NCI-H1105 treated with DMSO at 0.1 percent for 48 hours (cell line): ENCODE data around the gene C14orf132.
"Not testable (repeated sequence)": the region's sequence is repeated elsewhere in the genome, so short reads cannot be mapped to it uniquely, and the experiment has no call there.

Experiments used
- DNase-seq: peaks from one replicate; lab custom pipeline; 2025; lab: John Stamatoyannopoulos, UW

C14orf132 gene

DNA sequence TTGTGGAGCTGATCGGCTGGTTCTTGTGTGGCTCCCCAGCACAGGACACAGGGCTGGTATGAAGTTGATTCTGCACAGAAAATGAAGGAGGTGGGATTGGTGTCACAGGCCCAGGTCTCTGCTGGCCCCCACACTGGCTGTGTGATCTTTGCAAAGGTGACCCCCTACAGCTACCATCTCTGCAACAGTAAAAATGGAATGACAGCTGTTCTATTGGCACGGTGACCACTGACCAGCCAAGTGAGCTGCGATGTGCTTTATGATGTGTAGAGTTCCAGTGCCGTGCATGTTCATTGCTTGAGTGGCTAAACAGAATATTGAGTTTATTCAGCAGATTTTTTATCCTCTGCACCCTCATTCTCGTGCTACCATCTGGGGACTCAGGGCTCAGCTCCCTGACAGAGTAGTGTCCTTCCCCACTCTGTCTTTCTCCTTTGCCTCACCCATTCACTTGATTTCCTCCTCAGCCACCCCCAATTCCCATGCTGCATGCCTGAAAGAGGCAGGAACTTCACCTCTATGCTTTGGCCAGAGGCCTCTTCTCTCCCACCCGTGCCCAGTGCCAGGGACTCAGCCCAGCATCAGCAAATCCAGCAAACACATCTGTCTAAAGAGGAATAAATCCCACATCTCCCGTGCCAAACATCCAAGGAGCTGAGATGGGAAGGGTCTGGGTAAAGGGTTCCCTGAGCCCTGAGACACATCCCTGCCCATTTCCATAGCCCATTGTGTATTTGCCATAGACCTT is 21.2 kb downstream of the C14orf132 start:
- DNase-seq = no peak

DNA sequence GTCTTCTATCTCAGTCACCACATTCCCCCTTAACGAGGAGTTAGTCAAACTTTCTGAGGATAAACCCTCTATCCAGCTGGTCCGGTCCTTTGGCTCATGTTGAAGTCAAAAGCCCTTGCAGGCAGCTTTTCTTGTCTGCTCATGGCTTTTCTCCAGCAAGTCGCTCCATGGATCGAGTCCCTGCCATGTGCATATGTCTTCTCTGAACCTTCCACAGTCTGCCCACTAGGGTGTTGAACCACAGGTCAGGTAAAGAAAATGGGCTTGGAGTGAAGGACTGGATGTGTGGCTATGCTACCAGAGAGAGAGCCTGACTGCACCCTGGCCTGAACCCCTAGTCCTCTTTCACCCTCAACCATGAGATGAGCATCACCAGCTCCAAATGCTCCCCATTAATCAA is 22.8 kb downstream of the C14orf132 start:
- DNase-seq = no peak

DNA sequence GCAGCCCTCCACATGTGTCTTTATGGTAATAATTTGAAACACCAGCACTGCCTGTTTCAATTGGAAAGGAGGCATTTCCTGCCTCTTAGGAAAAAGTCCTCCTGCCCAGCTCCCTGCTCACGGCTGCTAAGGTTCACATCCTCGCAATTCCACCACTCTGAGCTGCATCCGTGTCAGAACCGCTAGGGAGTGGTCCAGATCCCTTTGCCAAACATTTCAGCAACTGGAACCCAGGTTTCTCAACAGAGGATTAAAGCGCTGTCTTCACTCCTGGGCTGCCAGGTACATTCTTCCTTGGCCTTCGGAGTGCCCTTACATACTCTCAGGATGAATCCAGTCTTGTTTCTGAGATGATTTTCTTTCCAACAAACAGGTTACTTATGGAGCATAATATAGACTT is 23.3 kb downstream of the C14orf132 start:
- DNase-seq = no peak

DNA sequence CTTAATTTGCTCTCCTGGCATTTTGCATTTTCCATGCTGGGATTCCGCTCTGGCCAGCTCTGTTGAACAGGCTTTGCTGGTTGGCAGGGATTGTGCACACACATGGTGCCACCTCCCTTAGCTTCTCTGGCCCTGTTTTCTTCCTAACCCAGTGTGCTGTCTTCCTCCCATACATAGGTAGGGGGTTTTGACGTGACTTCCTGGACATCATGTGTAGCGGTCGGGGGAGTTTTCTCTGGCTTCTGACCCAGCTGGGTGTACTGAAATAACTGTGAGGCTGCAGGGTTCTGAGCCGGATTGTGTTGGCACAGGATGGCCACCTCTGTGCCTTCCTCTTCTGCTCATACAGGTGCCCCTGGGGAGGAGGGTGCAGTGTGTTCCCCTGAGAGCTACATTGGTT is 25.7 kb downstream of the C14orf132 start:
- no peak for DNase-seq

DNA sequence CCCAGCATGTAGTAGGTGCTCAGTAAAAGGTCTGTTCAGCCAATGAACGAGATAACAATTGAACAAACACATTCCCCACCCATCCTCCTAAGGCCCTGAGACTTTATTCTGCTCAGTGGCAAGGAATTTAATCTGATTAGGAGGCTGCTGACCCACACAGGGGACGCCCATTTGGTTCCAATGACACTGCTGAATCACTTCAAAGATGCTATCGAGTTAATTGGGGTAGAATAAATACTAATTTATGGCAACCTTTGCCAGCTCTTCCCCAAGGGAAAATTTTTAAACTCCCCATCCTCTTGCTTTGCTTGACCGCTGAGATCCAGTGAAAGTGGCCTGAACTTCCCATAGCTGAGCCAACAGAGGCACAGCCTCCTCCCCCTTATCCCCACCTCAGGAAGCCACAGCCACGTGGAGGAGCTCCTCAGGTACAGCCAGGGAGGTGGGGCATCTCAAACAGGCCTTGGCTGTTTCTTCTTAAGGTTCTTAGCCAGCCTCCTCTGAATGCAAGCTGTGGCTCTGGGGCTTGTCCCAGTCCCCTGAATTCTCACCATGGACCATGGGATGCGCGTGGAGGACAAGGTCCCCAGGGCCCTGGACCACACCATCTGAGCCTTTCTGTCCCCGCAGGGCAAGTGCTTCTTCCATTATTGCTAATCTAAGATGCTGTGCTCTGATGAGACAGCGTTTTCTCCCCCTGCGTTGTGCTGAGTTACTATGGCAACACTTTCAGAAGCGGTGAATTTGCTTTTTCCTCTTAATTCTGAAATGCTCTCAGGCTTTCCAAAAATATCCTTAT is 26.7 kb downstream of the C14orf132 start:
- no peak for DNase-seq

DNA sequence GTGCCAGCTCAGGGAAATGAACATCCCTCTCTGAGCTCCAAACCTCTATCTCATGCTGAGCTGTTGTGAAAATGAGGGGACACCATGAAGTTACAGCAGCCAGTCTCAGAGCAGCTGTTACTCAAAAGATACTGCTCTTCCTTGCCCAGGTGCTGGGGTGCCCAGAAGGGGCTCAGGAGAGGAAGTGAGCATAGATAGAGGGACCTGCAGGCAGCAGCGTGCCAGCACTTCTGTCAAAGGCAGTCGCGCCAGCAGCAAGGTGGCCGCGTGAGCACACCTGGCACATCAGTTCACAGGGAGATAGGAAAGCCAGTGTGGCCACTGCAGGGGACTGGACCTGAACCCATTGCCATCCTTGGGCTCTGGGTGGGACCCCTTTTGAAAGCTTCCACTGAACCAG is 27.8 kb downstream of the C14orf132 start:
- no peak for DNase-seq

DNA sequence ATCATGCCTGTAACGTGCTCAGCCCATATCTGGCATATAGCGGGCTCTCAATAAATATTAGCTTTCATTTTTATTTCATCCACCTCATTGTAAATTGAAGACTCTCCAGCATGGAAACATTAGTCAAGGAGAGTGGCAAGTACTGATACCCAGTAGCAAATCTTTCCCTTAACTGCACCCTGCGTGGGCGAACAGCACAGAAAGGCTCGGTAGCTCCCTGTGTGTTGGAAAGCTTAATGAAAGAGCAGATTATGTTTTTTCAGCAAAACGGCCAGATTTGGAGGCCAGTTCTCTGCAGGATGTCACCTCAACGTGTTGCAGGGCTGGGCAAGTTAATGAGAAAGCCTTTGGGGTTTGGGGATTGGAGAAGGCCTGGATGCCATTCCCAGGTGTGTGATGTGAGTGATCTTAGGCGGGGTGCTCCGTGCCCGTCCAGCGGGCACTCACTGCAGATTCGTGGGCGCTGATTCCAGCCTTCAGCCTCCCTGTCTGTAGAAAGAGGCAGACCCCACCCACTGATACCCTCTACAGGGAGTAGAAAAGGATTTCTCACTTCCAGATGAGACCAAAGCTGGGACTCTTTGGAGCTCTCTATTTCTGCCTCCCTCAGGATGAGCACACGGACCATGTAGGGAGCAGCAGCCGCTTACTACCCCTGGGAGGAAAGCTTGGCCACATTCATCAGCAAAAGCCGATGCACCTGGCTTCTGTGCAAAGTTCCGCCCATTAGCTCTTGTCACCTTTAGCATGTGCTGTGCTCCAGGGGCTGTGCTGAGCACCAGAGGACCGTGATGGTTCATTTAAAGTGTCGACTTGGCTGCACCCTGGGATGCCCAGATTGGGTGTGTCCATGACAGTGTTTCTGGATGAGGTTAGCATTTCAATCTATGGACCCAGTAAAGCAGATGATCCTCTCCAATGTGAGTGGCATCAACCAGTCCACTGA is 29.1 kb downstream of the C14orf132 start:
- DNase-seq = no peak

DNA sequence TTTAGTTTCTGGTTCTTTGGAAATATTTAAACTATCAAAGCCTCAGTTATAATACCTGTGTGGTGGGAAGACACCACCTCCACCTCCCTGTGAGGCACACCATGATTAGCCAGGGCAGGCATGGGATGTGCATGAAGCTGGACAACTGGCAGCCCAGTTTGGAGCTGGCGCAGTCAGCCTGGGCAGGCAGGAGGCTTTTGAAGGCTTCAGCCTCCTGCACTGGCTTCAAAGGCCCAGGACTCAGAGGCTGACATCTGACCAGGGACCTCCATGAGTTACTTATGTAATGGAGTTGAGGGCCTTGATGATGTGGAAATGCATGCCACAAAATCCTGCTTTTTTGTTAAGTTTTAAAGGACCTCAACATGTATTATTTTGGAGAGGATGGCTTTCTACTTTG is 30.3 kb downstream of the C14orf132 start:
- no peak for DNase-seq

DNA sequence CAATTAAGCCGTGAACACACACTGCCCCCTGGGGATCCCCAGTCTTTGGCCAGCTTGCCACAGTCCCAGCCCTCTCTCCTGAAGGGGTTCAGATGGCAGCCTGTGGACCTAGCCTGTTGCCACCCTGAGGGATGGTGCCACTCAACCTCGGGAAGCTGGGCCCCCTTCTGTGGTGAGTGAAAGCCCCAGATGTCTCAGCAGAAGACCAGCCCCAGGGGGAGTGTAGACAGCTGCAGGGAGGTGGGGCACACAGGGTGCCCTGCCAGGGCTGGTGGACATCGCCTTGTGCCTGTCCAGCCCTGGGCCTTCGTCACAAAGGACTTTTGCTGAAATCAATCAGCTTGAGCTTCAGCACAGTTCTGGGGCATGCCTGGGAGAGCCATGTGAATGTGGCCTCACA is 32.4 kb downstream of the C14orf132 start:
- DNase-seq = no peak

DNA sequence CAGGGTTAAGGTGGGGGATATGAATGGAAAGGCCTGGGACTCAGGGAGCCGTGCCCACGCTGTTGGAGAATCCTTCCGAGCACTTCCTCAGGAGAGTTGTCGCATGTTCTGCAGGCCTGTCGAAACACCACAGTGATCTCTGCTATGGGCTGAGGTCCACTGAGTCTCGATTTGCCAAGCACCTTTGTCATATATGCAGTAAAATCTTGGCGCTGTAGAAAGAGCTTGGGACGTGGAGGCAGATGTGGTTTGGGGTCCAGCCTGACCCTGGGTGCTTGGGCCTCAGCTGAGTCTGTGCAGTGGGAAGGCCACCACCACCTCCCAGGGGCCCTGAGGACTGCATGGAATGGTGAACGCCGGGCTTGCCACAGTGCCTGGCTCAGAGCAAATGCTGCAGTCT is 32.9 kb downstream of the C14orf132 start:
- DNase-seq = no peak

DNA sequence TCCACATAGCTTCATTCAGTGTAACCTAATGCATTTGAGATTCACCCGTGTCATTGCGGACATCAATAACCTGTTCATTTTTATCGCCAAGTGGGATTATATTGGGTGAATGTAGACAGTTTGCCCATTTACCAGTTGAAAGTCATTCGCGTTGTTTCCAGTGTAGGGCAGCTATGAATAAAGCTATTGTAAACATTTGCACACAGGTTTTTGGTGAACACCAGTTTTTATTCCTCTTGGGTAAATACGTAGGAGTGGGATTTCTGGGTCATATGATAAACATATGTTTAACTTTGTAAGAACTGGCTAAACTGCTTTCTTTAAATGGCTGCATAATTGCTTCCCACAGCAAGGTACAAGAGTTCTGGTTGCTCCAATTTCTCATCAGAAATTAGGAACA is 33.6 kb downstream of the C14orf132 start:
- DNase-seq = no peak

DNA sequence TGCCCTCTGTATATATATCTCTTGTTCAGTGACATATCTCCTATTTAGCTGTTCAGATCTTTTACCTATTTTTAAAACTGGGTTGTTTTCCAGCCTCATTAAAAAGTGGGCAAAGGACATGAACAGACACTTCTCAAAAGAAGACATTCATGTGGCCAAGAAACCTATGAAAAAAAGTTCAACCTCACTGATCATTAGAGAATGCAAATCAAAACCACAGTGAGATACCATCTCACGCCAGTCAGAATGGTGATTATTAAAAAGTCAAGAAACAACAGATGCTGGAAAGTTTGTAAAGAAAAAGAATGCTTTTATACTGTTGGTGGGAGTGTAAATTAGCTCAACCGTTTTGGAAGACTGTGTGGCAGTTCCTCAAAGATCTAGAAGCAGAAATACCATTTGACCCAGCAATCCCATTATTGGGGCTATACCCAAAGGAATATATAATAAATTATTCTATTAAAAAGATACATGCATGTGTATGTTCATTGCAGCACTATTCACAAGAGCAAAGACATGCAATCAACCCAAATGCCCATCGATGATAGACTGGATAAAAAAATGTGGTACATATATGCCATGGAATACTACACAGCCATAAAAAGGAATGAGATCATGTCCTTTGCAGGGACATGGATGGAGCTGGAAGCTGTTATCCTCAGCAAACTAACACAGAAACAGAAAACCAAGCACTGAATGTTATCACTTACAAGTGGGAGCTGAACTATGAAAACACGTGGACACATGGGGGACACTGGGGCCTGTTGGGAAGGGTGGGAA is 34.3 kb downstream of the C14orf132 start:
- DNase-seq = not testable (repeated sequence)

DNA sequence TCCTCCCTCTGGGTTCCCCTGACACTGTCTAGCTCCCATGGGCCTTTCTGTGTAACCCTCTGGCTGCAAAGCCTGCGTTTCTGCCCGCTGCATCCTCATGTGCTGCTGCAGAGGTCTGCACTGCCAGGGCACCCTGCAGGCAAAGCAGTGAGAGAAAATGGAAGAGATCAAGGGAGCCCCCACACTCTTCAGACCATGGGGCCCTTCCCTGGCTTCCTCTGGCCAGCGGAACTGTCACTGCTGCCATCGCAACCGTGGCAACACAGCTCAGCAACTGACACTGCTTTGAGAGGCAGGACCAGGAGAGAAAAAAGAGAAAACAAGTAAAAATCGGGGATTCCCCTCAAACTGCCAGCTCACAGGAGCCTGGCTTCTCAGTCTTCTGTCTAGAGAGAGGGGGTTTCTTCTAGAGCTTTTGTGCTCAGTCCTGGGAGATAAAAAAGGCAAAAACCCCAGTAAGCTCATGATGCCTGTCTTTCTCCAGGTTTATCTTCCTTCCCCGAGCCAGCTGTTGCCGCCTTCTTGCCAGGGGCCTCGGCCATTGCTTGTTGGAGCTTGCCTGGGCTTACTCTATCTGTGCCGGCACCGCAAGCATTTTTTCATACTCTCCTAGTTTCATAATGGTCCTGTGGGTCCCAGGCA is 38.9 kb downstream of the C14orf132 start:
- DNase-seq = peak; percentile 84

DNA sequence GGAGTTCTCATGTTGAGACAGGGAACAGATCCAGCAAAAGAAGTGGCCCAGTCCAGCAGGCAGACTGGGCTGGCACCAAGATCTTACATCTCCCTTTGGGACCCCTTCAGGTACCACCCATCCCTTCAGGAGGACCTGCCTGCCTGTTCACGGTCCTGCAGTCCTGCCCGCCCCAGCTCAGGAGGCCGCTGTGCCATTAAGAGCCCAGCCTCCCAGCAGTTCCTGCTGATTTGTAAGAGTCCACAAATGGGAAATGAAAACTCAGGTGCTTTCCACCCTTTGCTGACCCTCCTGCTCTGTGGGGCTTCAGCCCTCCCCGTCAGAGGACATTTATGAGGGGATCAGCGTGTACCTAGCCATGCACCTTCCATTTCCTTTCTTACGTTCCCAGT is 39.5 kb downstream of the C14orf132 start:
- no peak for DNase-seq

DNA sequence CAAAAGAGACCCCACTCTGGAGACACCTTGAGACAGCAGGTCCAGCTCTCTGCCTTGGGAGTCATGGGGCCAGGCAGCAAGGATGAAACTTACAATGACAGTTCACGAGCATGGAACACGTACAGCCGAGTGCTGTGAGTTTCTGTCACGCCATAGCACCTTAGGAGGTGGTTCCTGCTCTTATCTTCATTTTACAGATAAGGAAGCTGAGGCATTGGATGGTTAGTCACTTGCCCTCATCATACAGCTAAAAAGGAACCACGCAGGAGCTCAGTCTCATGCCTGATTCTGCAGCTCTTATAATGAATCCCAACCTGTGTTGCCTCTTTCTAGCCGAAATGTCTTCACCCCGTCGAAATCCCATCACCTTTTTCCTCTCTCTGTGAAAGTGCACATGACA is 39.9 kb downstream of the C14orf132 start:
- no peak for DNase-seq

DNA sequence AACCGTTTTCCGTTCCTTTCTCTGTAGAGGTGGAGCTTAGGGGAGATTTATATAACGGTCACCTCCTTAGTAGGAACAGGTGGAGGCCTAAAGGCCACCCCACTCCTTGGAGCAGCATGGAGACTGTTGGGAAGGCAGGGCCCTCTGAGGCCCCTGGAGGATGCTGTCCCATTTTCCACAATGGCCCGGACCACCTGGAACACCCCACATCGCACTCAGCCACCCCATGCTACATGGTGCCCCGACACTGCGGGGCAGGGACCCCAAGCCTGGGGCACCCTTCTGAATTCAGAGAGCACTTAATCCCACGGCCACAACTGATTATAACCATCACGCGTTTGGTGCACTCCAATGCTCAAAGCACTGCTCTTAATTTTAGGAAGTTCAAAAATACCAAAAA is 41.4 kb downstream of the C14orf132 start:
- no peak for DNase-seq

DNA sequence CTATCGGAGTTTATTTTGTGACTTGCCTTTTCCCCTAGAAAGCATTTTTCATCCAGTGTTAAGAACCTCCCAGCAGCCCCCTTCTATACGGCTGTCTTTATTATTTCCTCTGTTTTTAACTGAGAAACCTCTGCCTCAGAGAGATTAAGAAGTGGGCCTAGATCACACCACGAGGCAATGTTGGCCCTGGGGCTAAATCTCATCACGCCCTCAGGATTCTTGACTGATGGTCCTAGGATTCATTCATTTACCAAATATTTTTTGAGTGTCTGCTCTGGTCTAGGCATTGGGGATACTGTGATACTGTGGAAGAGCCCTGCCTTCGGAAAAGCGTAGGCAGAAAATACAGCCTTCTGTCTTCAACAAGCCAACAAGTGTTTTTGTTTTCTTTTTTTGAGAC is 42.1 kb downstream of the C14orf132 start:
- DNase-seq = no peak

DNA sequence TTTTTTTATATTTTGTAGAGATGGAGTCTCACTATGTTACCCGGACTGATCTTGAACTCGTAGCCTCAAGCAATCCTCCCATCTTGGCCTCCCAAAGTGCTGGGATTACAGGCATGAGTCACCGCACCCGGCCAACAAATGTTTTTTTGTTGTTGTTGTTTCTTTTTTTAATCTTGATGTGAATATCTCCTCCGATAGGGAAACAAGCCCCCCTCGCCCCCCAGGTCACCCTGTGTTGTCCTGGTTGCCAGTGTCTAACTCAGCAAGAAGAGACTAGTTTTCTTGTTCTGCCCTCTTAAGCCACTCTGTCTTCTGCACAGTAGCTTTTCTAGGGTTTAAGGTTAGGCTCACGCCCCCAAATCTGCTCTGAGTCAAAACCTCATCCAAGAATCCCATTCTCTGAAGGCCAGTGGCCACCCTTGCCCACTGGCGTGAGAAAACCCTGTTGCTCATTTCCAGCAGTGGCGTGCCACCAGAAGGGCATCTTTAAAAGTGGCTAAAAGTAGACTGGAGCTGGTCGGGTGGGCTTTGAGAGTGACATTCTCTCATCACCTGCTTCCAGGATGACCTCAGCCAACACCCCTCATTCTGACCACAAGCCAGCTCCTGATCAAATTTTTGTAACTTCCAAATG is 42.7 kb downstream of the C14orf132 start:
- no peak for DNase-seq

DNA sequence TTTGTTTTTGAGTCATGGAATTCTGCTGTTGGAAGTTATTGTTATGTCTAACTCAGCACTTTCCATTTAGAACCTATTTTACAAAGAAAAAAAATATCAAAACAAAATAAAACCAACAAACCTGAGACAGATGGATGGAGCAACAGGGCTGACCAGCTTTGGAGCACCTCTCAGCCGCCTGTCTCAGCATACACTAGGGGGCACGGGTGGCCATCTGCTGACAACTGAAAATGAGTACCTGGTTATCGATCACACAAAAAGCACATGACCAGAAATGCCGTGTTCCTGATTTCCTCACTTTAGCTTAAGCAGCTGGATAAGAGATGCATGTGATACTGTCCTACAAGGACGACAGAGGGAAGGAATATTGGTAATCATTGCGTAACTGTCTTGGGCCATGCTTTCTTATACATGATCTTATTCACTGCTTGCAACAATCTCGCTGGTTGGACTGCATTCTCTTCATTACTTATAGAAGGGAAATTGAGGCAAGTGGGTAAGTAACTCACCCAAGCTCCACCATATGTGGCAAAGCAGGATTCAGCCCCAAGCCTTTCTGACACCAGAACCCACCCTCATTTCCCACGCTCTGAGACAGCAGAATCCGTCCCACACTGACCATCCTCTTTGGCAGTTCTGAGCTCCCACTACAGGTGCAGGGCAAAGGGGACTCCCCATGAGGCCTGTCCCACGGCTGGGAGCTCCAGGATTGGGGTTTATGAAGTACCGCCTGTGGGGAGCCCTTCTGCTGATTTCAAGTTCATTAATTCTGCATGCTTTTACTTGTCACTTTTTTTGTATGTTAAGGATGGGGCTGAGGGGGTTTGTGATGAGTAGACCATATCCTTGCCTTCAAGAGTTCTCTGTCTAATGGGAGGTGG is 43.5 kb downstream of the C14orf132 start:
- no peak for DNase-seq
